ENCODE data around the gene ZNF888. TPM values are rescaled to one million over a fixed set of nuclear protein-coding genes. Genes with fewer than 3 reads are reported as not detected.
"Not testable (repeated sequence)": the region's sequence is repeated elsewhere in the genome, so short reads cannot be mapped to it uniquely, and the experiment has no call there.

Gene ZNF888
- total and polyA plus RNA-seq, 10 donors: 2.0 to 7.7 (median 5.0) TPM

DNA sequence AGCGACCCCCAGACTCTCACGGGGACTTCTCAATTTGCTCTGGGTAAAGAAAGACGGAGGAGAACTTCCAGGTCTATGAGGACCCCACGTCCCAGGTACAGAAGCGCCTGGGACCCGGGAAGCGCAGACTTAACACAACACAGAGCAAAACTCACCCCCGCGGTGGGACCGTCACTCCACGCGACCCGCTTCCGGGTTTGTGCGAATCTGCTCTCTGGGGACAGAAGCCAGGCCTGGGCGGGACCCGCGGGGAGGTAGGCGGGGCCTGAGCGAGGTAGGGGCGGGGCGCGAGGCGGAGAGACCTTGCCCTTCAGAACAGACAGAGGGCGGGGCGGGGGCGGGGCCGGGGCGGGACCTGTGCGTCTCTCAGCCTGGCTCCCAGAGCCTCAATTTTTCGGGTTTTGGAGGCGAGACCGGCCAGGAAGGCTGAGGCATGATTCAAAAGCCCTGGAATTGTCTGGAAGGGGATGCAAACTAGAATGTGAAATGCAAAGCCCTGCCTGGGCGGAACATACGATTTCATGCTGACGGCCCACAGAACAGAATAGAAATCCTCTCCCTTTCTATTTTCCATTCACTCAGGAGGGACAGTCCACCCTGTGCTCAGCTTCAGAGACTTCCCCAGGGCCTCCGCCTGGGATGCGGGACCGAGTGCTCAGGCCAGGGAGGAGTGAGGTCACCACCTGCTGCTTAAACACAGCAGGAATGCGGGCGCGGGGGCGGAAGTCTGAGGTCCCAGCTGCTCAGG lies 19.3 kb upstream of the ZNF888 start:
- no peaks in the 10 kb centered on the region for H3K27me3 ChIP-seq (replicated peaks in 1 of 7)
- peak overlapping the region; percentile 72 to 89 (median 84) for H3K27ac ChIP-seq
- H3K4me3 ChIP-seq: peak overlapping the region; percentile 56 to 84 (median 71)
- TF ChIP-seq, protein P1, sequence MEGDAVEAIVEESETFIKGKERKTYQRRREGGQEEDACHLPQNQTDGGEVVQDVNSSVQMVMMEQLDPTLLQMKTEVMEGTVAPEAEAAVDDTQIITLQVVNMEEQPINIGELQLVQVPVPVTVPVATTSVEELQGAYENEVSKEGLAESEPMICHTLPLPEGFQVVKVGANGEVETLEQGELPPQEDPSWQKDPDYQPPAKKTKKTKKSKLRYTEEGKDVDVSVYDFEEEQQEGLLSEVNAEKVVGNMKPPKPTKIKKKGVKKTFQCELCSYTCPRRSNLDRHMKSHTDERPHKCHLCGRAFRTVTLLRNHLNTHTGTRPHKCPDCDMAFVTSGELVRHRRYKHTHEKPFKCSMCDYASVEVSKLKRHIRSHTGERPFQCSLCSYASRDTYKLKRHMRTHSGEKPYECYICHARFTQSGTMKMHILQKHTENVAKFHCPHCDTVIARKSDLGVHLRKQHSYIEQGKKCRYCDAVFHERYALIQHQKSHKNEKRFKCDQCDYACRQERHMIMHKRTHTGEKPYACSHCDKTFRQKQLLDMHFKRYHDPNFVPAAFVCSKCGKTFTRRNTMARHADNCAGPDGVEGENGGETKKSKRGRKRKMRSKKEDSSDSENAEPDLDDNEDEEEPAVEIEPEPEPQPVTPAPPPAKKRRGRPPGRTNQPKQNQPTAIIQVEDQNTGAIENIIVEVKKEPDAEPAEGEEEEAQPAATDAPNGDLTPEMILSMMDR (IDR thresholded peaks at IDR 0.05 in 8 of 11, conservative IDR thresholded peaks at IDR 0.05 in 3 of 11): peak in 2 of 11 experiments; percentile 31 to 35
- peak in 2 of 3 donors; percentile 40 to 81 for TF ChIP-seq POLR2A (IDR thresholded peaks at IDR 0.05)
- peak; percentile 95 to 98 (median 96) for TF ChIP-seq POLR2AphosphoS5 (IDR thresholded peaks at IDR 0.05)
- peak; percentile 99 for DNase-seq
- H3K36me3 ChIP-seq: peaks cover 0 to 4% (median 0%) of the 10 kb centered on the region in 6 donors
- WGBS, 5 donors: 0 to 1% (median 1%) methylated on average over 27 to 43 of the region's 43 CpGs
- H3K9me3 ChIP-seq: peaks cover 0 to 42% (median 26%) of the 10 kb centered on the region in 8 donors
- H3K4me1 ChIP-seq: peaks cover 0 to 46% (median 28%) of the 10 kb centered on the region in 6 donors
- intact Hi-C loops (cut with DNase I; ENCODE audit: low total_unique reads): no loop called here

DNA sequence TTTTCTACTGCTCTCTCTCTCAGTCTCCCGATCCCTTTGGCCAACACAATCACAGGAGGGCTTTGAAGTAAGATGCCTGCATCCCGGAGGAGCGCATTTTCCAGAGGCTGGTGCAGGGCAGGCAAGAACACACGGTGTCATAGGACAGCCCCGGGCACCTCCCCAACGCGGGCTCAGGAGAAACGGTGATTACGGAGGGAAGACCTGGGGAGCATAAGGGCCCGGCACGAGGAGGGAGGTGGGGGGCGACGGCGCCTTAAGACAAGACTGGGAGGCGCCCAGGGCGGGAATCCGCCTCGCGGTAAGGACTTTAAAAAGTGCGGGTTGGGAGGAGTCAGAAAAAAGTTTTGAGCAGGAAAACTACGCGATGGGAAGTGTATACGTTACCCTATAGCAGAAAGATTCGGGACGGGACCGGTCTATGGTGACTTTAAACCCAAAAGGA lies 18.7 kb upstream of the ZNF888 start:
- intact Hi-C loops (cut with DNase I; ENCODE audit: low total_unique reads): no loop called here
- no peak for TF ChIP-seq POLR2A (IDR thresholded peaks at IDR 0.05)
- DNase-seq: peak; percentile 85
- 0 to 1% (median 0%) methylated on average over 25 to 26 of the region's 26 CpGs for WGBS, 5 donors
- Histone ChIP-seq H3K9me3 (peaks cover 0 to 42% (median 20%) of the 10 kb centered on the region in 8 donors), H3K36me3 (peaks cover 0 to 10% (median 0%) of the 10 kb centered on the region in 6 donors), H3K4me3 (peak overlapping the region; percentile 56 to 84 (median 71)), H3K4me1 (peaks cover 0 to 46% (median 28%) of the 10 kb centered on the region in 6 donors), H3K27me3 (replicated peaks in 1 of 7) (no peaks in the 10 kb centered on the region), H3K27ac (peak overlapping the region; percentile 72 to 89 (median 84))

DNA sequence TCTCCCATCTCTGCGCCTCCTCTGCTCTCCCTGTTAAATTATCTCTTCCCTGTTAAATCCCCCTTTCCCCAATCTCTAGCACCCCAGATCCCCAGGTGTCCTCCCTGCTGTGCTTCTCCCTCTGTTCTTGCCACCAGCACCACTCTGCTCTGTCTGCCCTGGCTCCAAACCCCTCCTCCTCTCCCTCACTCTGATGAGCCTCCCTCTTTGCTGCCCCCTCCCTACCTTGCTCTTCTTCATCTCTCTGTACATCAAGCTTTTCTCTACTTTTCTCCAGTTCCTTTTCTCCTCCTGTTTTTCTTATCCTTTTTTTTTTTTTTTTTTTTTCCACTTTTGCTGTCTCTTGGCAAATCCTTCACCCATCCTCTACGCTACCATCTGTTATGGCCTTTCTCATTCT lies 18.3 kb upstream of the ZNF888 start:
- intact Hi-C loops (cut with DNase I; ENCODE audit: low total_unique reads); H3K27me3 ChIP-seq (replicated peaks in 1 of 7); DNase-seq: not testable (repeated sequence)
- H3K36me3 ChIP-seq: peaks cover 0 to 14% (median 0%) of the 10 kb centered on the region in 6 donors
- H3K4me3 ChIP-seq: peak overlapping the region; percentile 56 to 84 (median 71)
- peaks cover 0 to 41% (median 15%) of the 10 kb centered on the region in 8 donors for H3K9me3 ChIP-seq
- WGBS, 5 donors: 51 to 63% (median 58%) methylated on average over 2 of the region's 2 CpGs
- peaks cover 0 to 46% (median 28%) of the 10 kb centered on the region in 6 donors for H3K4me1 ChIP-seq
- peak overlapping the region in 4 of 8 donors; percentile 83 to 89 (median 86) for H3K27ac ChIP-seq

DNA sequence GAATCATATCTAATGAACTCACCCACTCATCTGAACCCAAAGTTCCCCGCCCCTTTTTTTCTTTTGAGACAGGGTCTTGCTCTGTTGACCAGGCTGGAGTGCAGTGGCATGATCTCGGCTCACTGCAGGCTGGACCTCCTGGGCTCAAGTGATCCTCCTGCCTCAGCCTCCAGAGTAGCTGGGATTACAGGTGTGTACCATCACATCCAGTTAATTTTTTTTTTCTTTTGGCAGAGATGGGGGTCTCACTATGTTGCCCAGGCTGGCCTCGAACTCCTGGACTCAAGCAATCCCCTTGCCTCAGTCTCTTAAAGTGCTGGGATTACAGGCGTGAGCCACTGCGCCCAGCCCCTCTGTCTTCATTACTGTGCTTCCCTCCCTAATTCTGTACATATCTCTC lies 17.7 kb upstream of the ZNF888 start:
- H3K4me3 ChIP-seq; H3K27me3 ChIP-seq (replicated peaks in 1 of 7); DNase-seq; H3K27ac ChIP-seq; intact Hi-C loops (cut with DNase I; ENCODE audit: low total_unique reads): not testable (repeated sequence)
- 88 to 94% (median 91%) methylated on average over 5 of the region's 5 CpGs for WGBS, 5 donors
- Histone ChIP-seq H3K4me1 (peaks cover 0 to 46% (median 26%) of the 10 kb centered on the region in 6 donors), H3K36me3 (peaks cover 0 to 21% (median 0%) of the 10 kb centered on the region in 6 donors), H3K9me3 (peaks cover 0 to 41% (median 9%) of the 10 kb centered on the region in 8 donors)

DNA sequence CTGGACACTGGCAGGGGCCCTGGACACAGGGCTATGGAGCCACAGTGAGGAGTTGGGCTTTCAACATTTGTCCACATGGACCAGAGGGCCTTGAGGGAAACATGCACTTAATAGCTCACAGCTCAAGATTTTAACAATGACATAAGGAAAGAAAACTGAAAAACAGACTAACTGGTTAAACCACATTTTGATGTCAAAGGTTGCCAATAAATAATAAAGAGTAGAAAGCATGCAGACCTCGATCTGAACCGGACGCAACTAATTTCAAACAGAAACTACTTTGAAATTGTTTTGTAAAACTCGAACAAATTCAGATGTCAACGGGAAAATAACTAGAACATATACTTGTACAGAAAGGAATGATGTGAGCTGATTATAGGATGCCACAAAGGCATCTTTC lies 15.5 kb upstream of the ZNF888 start:
- H3K27ac ChIP-seq: peak overlapping the region in 2 of 8 donors; percentile 8 to 9

More for the DNA sequence above, 15.5 kb upstream of the ZNF888 start:
- 23 to 50% (median 41%) methylated on average over 5 of the region's 5 CpGs for WGBS, 5 donors
- H3K27me3 ChIP-seq (replicated peaks in 1 of 7): no peaks in the 10 kb centered on the region
- H3K36me3 ChIP-seq: peaks cover 0 to 39% (median 0%) of the 10 kb centered on the region in 6 donors
- H3K4me1 ChIP-seq: peaks cover 0 to 46% (median 23%) of the 10 kb centered on the region in 6 donors
- no peak for DNase-seq
- H3K9me3 ChIP-seq: peaks cover 0 to 42% (median 10%) of the 10 kb centered on the region in 8 donors
- intact Hi-C loops (cut with DNase I; ENCODE audit: low total_unique reads): no loop called here
- no peak overlapping the region for H3K4me3 ChIP-seq
- TF ChIP-seq, protein P1 (IDR thresholded peaks at IDR 0.05 in 8 of 11, conservative IDR thresholded peaks at IDR 0.05 in 3 of 11): no peak
- TF ChIP-seq POLR2A (IDR thresholded peaks at IDR 0.05): no peak
- no peak for TF ChIP-seq POLR2AphosphoS5 (IDR thresholded peaks at IDR 0.05)
